Measurements from ENCODE around the gene RAB6B. TPM values are rescaled to one million over a fixed set of nuclear protein-coding genes. Genes with fewer than 3 reads are reported as not detected.

Gene RAB6B
- total RNA-seq, 6 experiments from 2014 or later: 0.09 to 0.60 (median 0.36) TPM

GRCh38 chr3:133797396-133798105, 98.1 kb downstream of the RAB6B start:
- Histone ChIP-seq H3K4me1 (no peaks in the 10 kb centered on the region), H3K27me3 (no peaks in the 10 kb centered on the region), H3K4me3 (no peak overlapping the region), H3K36me3 (no peaks in the 10 kb centered on the region), H3K27ac (no peak overlapping the region), H3K9me3 (no peaks in the 10 kb centered on the region)
- intact Hi-C loops (cut with DNase I): no loop called here
- DNase-seq (no peak), ATAC-seq (no peak)
- WGBS (ENCODE audit: insufficient coverage, low coverage, low lambda C conversion rate, missing lambda C conversion rate): 87% methylated on average over 3 of the region's 3 CpGs
- TF ChIP-seq CTCF (IDR thresholded peaks at IDR 0.05) (no peak), POLR2A (IDR thresholded peaks at IDR 0.05) (no peak)

GRCh38 chr3:133792171-133792763, 103.4 kb downstream of the RAB6B start:
- Histone ChIP-seq H3K27ac (no peak overlapping the region), H3K27me3 (no peaks in the 10 kb centered on the region), H3K36me3 (no peaks in the 10 kb centered on the region), H3K4me3 (no peak overlapping the region), H3K9me3 (no peaks in the 10 kb centered on the region), H3K4me1 (no peaks in the 10 kb centered on the region)
- intact Hi-C loops (cut with DNase I): no loop called here
- TF ChIP-seq POLR2A (IDR thresholded peaks at IDR 0.05) (no peak), CTCF (IDR thresholded peaks at IDR 0.05) (no peak)
- WGBS (ENCODE audit: insufficient coverage, low coverage, low lambda C conversion rate, missing lambda C conversion rate): 60% methylated on average over 9 of the region's 9 CpGs
- ATAC-seq (no peak), DNase-seq (no peak)

- Histone ChIP-seq H3K27ac (no peak overlapping the region), H3K36me3 (no peaks in the 10 kb centered on the region), H3K9me3 (no peaks in the 10 kb centered on the region), H3K27me3 (no peaks in the 10 kb centered on the region), H3K4me1 (no peaks in the 10 kb centered on the region), H3K4me3 (no peak overlapping the region)
- intact Hi-C loops (cut with DNase I): no loop called here
- no peak for TF ChIP-seq POLR2A (IDR thresholded peaks at IDR 0.05)
- TF ChIP-seq CTCF (IDR thresholded peaks at IDR 0.05): no peak
- WGBS (ENCODE audit: insufficient coverage, low coverage, low lambda C conversion rate, missing lambda C conversion rate): 80% methylated on average over 2 of the region's 2 CpGs
- no peak for ATAC-seq
- no peak for DNase-seq
These were observed 107.7 kb downstream of the RAB6B start for GRCh38 chr3:133788024-133788423.

GRCh38 chr3:133783762-133784161, 111.9 kb downstream of the RAB6B start:
- intact Hi-C loops (cut with DNase I): no loop called here
- no peak for TF ChIP-seq POLR2A (IDR thresholded peaks at IDR 0.05)
- no peak for TF ChIP-seq CTCF (IDR thresholded peaks at IDR 0.05)
- Histone ChIP-seq H3K4me3 (no peak overlapping the region), H3K9me3 (no peaks in the 10 kb centered on the region), H3K36me3 (peaks cover 0 to 7% (median under 1%) of the 10 kb centered on the region in 4 donors), H3K27ac (no peak overlapping the region), H3K4me1 (no peaks in the 10 kb centered on the region), H3K27me3 (no peaks in the 10 kb centered on the region)
- peak; percentile 3 to 62 (median 13) for ATAC-seq
- peak in 1 of 3 donors; percentile 52 for DNase-seq
- WGBS (ENCODE audit: insufficient coverage, low coverage, low lambda C conversion rate, missing lambda C conversion rate): 20% methylated on average over 5 of the region's 32 CpGs

Measured in right lobe of liver (tissue), 6 donors.